OCI-LY7 (cell line): Measurements from ENCODE around the gene NOS2.

Experiments used
- CTCF ChIP-seq: fragments of 200-600 bp; sonication (generic); conservative IDR thresholded peaks from 2 replicates; pipeline ENCODE4 v1.5.1; 2014; ENCODE audit warnings: mild to moderate bottlenecking, antibody characterized with exemption, low read length, moderate library complexity, mixed read lengths
- EZH2phosphoT487 ChIP-seq: fragments of 200-600 bp; sonication (generic); IDR thresholded peaks from 2 replicates; pipeline ENCODE4 v1.6.1; 2018; ENCODE audit warnings: low read depth, borderline replicate concordance, mild to moderate bottlenecking, mixed run types, antibody characterized with exemption, low read length, moderate library complexity, mixed read lengths

GRCh38 chr17:27751166-27751565, 49.2 kb downstream of the NOS2 start:
- TF ChIP-seq CTCF (no peak), EZH2phosphoT487 (no peak)
